ENCODE measurements around the gene DSCAML1.

DSCAML1 gene

DNA sequence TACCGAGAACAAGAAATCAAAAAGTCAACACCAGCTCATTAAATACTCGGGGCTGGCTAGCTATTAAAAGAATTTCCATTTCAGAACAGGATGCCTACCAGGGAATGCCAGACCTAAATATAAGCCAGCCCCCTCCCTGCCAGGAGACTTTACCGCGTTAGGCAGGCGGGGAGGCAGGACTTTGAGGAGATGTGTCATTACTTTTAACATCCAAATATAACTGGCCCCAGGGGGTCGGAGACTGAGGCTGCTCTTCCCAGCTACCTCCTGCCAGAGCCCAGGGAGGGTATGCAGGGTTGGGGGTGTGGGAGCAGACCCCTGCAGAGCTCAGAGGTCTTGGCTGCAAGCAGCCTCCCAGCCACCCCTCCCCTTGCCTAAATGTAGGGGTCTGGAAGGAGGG is 183.5 kb downstream of the DSCAML1 start:
- DNase-seq (ENCODE audit: low spot score in 2 of 2), result no peak
- Histone ChIP-seq H3K9me3 (no peaks in the 10 kb centered on the region), H3K27me3 (ENCODE audit: low read depth) (peaks cover 4% of the 10 kb centered on the region), H3K4me1 (no peaks in the 10 kb centered on the region), H3K4me3 (no peak overlapping the region), H3K36me3 (replicated peaks) (no peaks in the 10 kb centered on the region)
- in situ Hi-C loops (cut with MboI; ENCODE audit: low sequenced_read_pairs), result no loop called here

DNA sequence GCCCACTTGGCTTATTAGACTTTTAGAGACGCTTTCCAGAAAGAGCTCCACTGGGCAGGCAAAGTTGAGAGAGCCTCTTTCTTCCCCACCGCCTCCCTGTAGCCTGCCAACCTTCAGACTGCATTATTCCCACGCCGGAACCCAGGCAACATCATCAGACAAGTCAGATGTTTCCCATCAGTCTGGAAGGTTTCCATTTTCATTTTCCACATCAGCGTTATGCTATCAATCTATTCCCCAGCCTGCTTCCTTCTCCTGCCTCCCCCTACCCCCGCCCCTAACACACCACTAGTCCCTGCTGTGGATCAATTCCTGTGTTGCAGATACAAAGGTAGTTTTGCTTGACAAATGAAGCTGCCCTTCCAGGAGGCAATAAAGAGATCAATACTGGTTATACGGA is 184.8 kb downstream of the DSCAML1 start:
- H3K27me3 ChIP-seq (ENCODE audit: low read depth), result peaks cover 12% of the 10 kb centered on the region
- in situ Hi-C loops (cut with MboI; ENCODE audit: low sequenced_read_pairs), result no loop called here

DNA sequence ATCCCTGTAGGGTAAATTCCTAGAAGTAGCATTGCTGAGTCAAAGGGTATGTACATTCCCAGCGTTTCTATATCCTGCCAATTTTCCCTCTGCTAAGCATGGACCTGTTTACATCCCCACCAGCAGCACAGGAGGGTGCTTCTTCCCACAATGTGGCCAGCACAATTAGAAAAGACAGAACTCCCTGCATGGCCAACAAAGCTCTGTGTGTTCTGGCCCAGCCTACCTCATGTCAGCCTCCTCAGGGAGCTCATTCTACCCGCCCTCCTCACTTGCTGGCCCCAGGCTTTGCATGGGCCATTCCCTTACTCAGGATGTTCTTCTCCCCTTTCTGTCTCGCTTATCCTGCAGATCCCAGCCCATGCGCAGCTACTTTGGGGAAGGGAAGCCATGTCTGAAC is 186.1 kb downstream of the DSCAML1 start:
- no peaks in the 10 kb centered on the region for H3K9me3 ChIP-seq
- H3K4me1 ChIP-seq, result no peaks in the 10 kb centered on the region
- peaks cover 14% of the 10 kb centered on the region for H3K27me3 ChIP-seq (ENCODE audit: low read depth)
- H3K4me3 ChIP-seq, result no peak overlapping the region
- no peak for DNase-seq (ENCODE audit: low spot score in 2 of 2)
- no peaks in the 10 kb centered on the region for H3K36me3 ChIP-seq (replicated peaks)
- in situ Hi-C loops (cut with MboI; ENCODE audit: low sequenced_read_pairs), result no loop called here

More for the DNA sequence above, 184.8 kb downstream of the DSCAML1 start:
- H3K4me3 ChIP-seq, result no peak overlapping the region
- H3K36me3 ChIP-seq (replicated peaks), result no peaks in the 10 kb centered on the region
- DNase-seq (ENCODE audit: low spot score in 2 of 2), result no peak
- H3K4me1 ChIP-seq, result no peaks in the 10 kb centered on the region
- H3K9me3 ChIP-seq, result no peaks in the 10 kb centered on the region

DNA sequence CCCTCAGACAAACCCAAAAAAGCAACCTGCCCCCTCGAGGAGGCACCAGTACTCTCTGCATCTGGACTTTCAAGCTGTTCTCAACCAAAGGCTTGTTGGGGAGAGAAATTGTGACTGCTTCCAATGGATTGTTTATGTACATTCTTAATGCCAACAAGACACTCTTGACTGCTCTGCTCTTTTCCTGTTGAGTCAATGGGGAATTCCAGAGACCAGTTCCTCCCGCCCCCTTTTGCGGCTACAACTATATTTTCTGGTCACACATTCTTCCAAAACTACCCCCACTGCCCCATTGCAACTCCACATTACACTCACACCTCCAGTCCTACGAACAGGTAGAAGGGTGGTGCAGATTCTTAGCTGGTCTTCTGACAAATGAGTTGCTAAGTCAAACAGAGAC is 187.0 kb downstream of the DSCAML1 start:
- no peak overlapping the region for H3K4me3 ChIP-seq
- no peaks in the 10 kb centered on the region for H3K9me3 ChIP-seq
- peaks cover 16% of the 10 kb centered on the region for H3K27me3 ChIP-seq (ENCODE audit: low read depth)
- H3K4me1 ChIP-seq, result no peaks in the 10 kb centered on the region
- no peaks in the 10 kb centered on the region for H3K36me3 ChIP-seq (replicated peaks)
- DNase-seq (ENCODE audit: low spot score in 2 of 2), result no peak
- in situ Hi-C loops (cut with MboI; ENCODE audit: low sequenced_read_pairs), result no loop called here

DNA sequence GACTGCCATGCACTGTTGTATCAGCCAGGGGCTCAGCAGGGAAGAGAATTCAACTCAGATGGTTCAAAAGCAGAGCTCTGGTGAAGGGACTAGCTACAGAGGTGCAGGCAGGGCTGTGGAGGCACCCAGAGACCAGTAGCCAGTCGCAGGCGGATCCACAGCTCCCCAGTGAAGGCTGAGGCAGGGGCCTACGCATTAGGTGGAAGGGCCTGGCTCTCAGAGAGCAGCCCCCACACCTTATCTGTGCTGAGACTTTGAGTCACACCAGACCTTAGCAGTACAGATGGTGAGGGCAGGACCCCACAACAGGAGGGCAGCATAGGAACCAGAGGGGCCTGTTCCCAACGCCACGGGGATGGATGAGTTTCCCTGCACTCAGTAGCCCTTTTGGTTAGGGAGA is 189.6 kb downstream of the DSCAML1 start:
- no peak for DNase-seq (ENCODE audit: low spot score in 2 of 2)
- Histone ChIP-seq H3K27me3 (ENCODE audit: low read depth) (peaks cover 24% of the 10 kb centered on the region), H3K9me3 (no peaks in the 10 kb centered on the region), H3K4me3 (no peak overlapping the region), H3K36me3 (replicated peaks) (no peaks in the 10 kb centered on the region), H3K4me1 (no peaks in the 10 kb centered on the region)
- in situ Hi-C loops (cut with MboI; ENCODE audit: low sequenced_read_pairs), result no loop called here

DNA sequence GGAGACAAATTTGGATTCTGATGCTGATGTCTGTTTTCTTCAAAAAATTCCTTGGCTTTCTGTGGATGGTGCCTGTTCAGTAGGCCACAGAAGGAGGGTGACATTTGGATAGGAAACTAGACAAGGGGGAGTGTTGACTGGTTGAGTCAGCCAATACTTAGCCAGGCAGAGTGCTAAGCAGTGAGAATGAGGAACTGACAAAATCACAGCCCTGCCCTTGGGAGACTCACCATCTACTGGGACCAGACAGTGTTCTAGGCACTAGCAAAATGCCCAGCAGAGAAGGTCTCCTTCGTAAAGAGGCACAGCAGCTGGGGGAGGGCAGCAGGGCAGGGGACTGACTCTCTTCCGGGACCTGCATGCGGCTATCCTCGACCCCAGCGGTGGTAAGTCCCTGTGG is 190.2 kb downstream of the DSCAML1 start:
- Histone ChIP-seq H3K36me3 (replicated peaks) (no peaks in the 10 kb centered on the region), H3K9me3 (no peaks in the 10 kb centered on the region), H3K4me1 (no peaks in the 10 kb centered on the region), H3K27me3 (ENCODE audit: low read depth) (peaks cover 24% of the 10 kb centered on the region), H3K4me3 (no peak overlapping the region)
- in situ Hi-C loops (cut with MboI; ENCODE audit: low sequenced_read_pairs), result no loop called here
- DNase-seq (ENCODE audit: low spot score in 2 of 2), result no peak

DNA sequence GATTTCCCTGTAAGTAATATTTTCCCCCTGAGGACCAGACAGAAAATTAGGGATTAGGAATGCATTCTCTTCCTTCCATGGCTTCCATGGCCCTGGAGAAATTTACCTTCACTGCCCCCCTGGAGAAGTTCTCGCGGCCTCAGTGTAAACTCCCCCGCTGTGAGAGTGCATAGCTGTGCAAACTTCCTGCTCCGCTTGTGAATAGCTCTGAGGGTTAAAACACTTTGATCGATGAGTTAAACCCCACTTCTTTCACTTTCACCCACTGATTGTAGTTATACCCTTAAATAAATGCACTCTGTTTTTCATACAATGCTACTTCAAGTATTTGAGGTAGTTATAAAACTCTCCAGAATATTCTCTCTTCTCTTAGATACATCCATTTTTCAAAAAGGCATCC is 190.8 kb downstream of the DSCAML1 start:
- in situ Hi-C loops (cut with MboI; ENCODE audit: low sequenced_read_pairs), result no loop called here
- H3K27me3 ChIP-seq (ENCODE audit: low read depth), result peaks cover 24% of the 10 kb centered on the region
- DNase-seq (ENCODE audit: low spot score in 2 of 2), result no peak

DNA sequence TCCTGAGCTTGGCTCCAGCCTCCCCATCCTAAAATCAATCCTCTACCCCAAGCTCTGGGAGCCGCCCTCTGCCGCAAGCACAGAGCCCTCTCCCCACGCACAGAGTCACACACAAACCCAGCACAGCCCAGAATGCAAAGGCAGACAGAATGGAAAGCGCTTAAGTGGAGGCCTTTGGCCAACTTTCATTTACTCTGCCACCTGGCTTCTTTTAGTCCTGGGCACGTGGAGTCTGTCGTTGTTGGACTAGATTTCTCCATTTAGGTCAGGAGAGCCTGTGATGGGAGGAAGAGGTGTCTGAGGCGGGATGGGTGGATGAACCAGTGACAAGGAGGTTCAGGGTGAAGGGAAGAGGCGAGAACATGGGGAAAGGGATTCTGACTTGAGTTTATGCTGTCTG is 191.7 kb downstream of the DSCAML1 start:
- Histone ChIP-seq H3K27me3 (ENCODE audit: low read depth) (peaks cover 21% of the 10 kb centered on the region), H3K9me3 (no peaks in the 10 kb centered on the region), H3K4me1 (no peaks in the 10 kb centered on the region), H3K4me3 (no peak overlapping the region), H3K36me3 (replicated peaks) (no peaks in the 10 kb centered on the region)
- in situ Hi-C loops (cut with MboI; ENCODE audit: low sequenced_read_pairs), result no loop called here
- no peak for DNase-seq (ENCODE audit: low spot score in 2 of 2)

More for the DNA sequence above, 190.8 kb downstream of the DSCAML1 start:
- no peaks in the 10 kb centered on the region for H3K36me3 ChIP-seq (replicated peaks)
- no peaks in the 10 kb centered on the region for H3K9me3 ChIP-seq
- no peaks in the 10 kb centered on the region for H3K4me1 ChIP-seq
- H3K4me3 ChIP-seq, result no peak overlapping the region

DNA sequence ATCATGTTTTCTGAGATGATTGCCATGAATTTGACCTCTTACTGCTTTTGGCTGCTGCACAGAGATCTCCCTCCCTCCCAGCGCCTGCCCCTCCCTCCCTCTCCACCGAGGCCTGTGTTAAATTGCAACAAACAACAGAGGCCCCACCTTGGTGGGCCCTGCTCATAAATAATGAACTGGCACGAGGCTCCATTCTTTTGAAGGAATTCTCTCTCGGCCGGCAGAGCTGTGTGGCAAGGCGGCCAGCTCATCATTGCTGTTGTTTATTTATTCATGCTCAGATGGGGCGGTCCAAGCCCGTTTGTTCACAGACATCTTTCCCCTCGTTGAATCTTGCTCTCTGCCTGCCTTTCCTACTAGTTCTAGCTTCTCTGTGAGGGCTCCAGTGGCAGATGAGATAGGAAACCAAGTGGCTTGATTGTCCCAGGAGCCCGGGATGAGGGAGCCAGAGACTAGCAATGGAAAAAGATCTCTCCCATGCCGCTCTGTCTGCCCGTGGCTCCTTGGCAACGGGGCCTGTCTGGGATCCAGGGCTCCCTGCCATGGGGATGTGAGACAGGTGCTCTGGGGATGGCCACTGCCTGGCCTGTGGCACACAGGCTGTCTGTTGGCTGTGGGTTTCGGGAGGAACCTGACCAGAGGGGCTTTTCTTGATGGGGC is 192.6 kb downstream of the DSCAML1 start:
- Histone ChIP-seq H3K27me3 (ENCODE audit: low read depth) (peaks cover 20% of the 10 kb centered on the region), H3K4me1 (no peaks in the 10 kb centered on the region), H3K36me3 (replicated peaks) (no peaks in the 10 kb centered on the region), H3K4me3 (no peak overlapping the region), H3K9me3 (no peaks in the 10 kb centered on the region)
- DNase-seq (ENCODE audit: low spot score in 2 of 2), result no peak
- in situ Hi-C loops (cut with MboI; ENCODE audit: low sequenced_read_pairs), result no loop called here

DNA sequence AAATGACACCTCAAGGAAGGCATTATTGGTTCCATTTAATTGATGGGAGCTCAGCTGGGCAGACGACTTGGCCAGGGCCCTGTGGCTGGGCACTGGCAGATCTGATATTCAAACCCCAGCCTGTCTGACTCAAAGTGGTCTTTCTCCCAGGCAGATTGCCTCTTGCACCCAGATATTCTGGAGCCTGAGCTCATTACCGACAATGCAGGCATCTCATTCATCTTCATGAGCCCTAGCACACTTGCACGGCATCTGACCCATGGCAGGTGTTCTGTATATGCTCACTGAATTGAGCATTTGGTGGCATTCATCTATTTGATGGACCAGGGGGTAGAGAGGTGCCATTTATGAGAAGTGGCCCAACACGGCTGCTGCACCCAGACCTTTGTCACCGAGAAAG is 193.1 kb downstream of the DSCAML1 start:
- in situ Hi-C loops (cut with MboI; ENCODE audit: low sequenced_read_pairs), result no loop called here
- H3K36me3 ChIP-seq (replicated peaks), result no peaks in the 10 kb centered on the region

DNA sequence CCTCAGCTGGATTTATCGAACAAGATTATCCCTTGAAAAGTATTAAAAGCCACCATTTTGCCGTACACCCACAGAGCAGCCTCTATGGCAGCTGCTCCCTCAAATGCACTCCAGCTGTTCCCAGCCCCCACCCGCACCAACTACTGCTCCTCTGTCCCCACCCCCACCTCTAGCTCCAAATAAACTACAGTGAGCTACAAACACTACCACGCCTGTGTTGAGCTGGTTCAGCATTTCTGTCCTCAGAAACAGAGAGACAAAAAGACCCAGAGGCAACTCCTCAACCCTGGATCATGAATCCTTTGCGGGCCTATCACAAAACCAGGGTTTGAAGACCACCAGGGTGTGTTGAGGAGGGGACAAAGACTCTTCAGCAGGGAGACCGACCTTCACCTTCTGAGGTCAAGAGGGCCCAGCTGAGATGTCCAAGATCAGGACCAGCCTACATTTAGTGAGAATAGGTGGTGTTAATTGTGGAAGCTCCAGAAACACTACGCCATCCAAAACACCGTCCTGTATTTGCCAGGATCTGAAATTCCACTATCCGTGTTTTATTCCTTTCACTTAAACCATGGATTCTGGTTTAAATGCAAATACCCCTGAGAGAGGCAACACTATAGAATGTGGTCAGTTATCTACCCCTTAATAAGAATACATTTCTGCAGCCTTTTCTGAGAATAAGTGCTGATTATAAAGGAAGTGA is 195.9 kb downstream of the DSCAML1 start:
- Histone ChIP-seq H3K4me1 (no peaks in the 10 kb centered on the region), H3K9me3 (no peaks in the 10 kb centered on the region), H3K4me3 (no peak overlapping the region), H3K36me3 (replicated peaks) (no peaks in the 10 kb centered on the region), H3K27me3 (ENCODE audit: low read depth) (peaks cover 17% of the 10 kb centered on the region)
- in situ Hi-C loops (cut with MboI; ENCODE audit: low sequenced_read_pairs), result no loop called here
- no peak for DNase-seq (ENCODE audit: low spot score in 2 of 2)

More for the DNA sequence above, 193.1 kb downstream of the DSCAML1 start:
- Histone ChIP-seq H3K4me3 (no peak overlapping the region), H3K27me3 (ENCODE audit: low read depth) (peaks cover 22% of the 10 kb centered on the region), H3K9me3 (no peaks in the 10 kb centered on the region), H3K4me1 (no peaks in the 10 kb centered on the region)
- no peak for DNase-seq (ENCODE audit: low spot score in 2 of 2)

DNA sequence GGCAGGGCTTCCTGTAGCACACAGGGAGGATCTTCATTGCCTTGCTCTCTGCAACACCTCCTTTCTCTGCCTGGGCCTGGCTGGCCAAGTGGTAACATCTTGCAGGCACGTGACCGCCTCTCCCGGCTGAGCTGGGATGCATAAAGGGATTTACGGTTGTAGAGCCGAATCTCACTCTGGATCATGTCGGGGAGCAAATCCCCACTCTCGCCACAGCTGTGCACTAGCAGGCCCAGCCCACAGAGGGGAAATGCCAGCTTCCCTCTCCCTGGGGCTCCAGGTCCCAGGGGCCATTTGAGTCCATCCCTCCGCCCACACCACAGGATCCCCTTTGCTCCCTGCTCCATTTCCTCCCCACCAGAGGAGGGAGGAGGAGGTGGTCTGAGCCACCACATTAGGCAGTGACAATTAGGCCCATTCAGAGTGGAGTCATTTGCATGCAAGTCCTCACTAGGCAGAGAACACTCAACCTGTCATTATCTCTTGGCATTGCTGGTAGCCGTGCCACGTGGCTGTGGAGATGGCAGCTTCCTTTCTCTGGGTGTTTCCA is 196.7 kb downstream of the DSCAML1 start:
- in situ Hi-C loops (cut with MboI; ENCODE audit: low sequenced_read_pairs), result no loop called here
- Histone ChIP-seq H3K9me3 (no peaks in the 10 kb centered on the region), H3K36me3 (replicated peaks) (no peaks in the 10 kb centered on the region), H3K27me3 (ENCODE audit: low read depth) (peaks cover 13% of the 10 kb centered on the region), H3K4me3 (no peak overlapping the region), H3K4me1 (no peaks in the 10 kb centered on the region)
- no peak for DNase-seq (ENCODE audit: low spot score in 2 of 2)

DNA sequence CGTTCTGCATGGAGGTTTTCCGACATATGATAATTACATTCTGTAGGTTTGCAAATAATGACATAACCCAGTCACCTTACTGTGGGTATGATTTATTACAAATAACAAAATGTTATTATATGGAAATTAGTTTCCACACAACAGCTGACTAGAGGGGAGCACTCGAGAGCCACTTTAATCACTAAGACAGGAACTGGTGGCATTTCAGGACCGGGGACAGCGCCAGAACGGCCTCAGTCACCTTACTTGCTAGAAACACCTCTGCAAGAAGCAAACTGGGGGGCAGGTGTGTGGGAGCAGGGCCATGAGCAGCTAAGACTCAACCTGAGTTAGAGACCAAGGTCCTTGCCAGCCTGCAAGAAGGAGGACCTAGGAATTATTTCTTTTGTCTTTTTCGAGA is 199.9 kb downstream of the DSCAML1 start:
- in situ Hi-C loops (cut with MboI; ENCODE audit: low sequenced_read_pairs), result no loop called here
- Histone ChIP-seq H3K36me3 (replicated peaks) (no peaks in the 10 kb centered on the region), H3K4me3 (no peak overlapping the region), H3K9me3 (no peaks in the 10 kb centered on the region), H3K27me3 (ENCODE audit: low read depth) (peaks cover 13% of the 10 kb centered on the region), H3K4me1 (no peaks in the 10 kb centered on the region)
- DNase-seq (ENCODE audit: low spot score in 2 of 2), result peak; percentile 8 to 76

DNA sequence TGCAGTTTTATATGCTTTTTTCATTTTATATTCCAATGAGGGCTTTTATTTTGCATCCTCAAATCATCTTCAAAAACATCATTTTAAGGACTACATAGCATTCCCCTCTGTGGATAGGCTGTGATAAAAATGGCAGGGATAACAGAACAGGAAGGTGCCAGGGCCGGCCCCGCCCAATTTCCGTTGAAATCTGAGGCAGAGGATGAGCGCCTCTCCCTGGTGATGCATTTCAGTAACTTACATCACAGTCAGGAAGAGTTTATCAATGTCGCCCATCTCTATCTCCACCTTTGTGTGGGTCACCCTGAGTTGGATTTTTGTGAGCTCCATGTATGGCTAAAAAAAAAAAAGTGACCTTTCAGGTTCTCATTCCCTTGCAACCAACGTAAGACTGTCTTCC is 201.6 kb downstream of the DSCAML1 start:
- in situ Hi-C loops (cut with MboI; ENCODE audit: low sequenced_read_pairs), result no loop called here
- Histone ChIP-seq H3K4me3 (no peak overlapping the region), H3K9me3 (no peaks in the 10 kb centered on the region), H3K4me1 (no peaks in the 10 kb centered on the region), H3K36me3 (replicated peaks) (no peaks in the 10 kb centered on the region), H3K27me3 (ENCODE audit: low read depth) (peaks cover 22% of the 10 kb centered on the region)
- DNase-seq (ENCODE audit: low spot score in 2 of 2), result peak in 1 of 2 experiments; percentile 22

Measured in HAP-1 (cell line).